SK-N-SH treated with all-trans-retinoic acid at 6 μM for 48 hours (cell line): ENCODE measurements around the gene SP140L.

ENCODE experiments used
- ATAC-seq: fragments of 200-7000 bp; cut with Tn5 transposase; 3 replicates; pipeline ENCODE4 v1.9.1; 2020; ENCODE audit warnings: mild to moderate bottlenecking, moderate library complexity
- ARNTL ChIP-seq: fragments of 450-650 bp; formaldehyde crosslinking; IDR thresholded peaks from 2 replicates; pipeline ENCODE4 v1.5.0; 2020; ENCODE audit warnings: low read depth, mild to moderate bottlenecking, moderate library complexity, borderline replicate concordance
- BACH2 ChIP-seq: fragments of 250-450 bp; sonication (Bioruptor Pico); IDR thresholded peaks from 2 replicates; pipeline ENCODE4 v1.9.0; 2021; ENCODE audit warnings: mild to moderate bottlenecking, borderline replicate concordance
- CSDC2 ChIP-seq: fragments of 250-450 bp; sonication (Bioruptor Pico); IDR thresholded peaks from 2 replicates; pipeline ENCODE4 v1.5.0; 2020; ENCODE audit warnings: mild to moderate bottlenecking, moderate library complexity
- ESRRG ChIP-seq: fragments of 250-450 bp; sonication (Bioruptor Pico); IDR thresholded peaks from 2 replicates; pipeline ENCODE4 v1.6.1; 2021; ENCODE audit warnings: mild to moderate bottlenecking
- GLIS3 ChIP-seq: fragments of 250-450 bp; sonication (Bioruptor Pico); IDR thresholded peaks from 2 replicates; pipeline ENCODE4 v1.5.0; 2020; ENCODE audit warnings: mild to moderate bottlenecking, moderate library complexity
- ISL1 ChIP-seq: fragments of 250-450 bp; sonication (Bioruptor Pico); IDR thresholded peaks from 2 replicates; pipeline ENCODE4 v2.1.2; 2022; ENCODE audit warnings: mild to moderate bottlenecking, moderate library complexity
- OSR1 ChIP-seq: fragments of 250-450 bp; sonication (Bioruptor Pico); IDR thresholded peaks from 2 replicates; pipeline ENCODE4 v1.8.0; 2022; ENCODE audit warnings: moderate library complexity, mild to moderate bottlenecking, inconsistent platforms
- PPARA ChIP-seq: fragments of 250-450 bp; sonication (Bioruptor Pico); IDR thresholded peaks from 2 replicates; pipeline ENCODE4 v1.5.0; 2020; ENCODE audit warnings: mild to moderate bottlenecking, borderline replicate concordance
- RARB ChIP-seq: fragments of 250-450 bp; sonication (Bioruptor Pico); IDR thresholded peaks from 2 replicates; pipeline ENCODE4 v1.8.0; 2021; ENCODE audit warnings: mild to moderate bottlenecking, moderate library complexity
- SNAI2 ChIP-seq: fragments of 250-450 bp; sonication (Bioruptor Pico); IDR thresholded peaks from 2 replicates; pipeline ENCODE4 v1.5.0; 2020; ENCODE audit warnings: mild to moderate bottlenecking, moderate library complexity
- TCF4 ChIP-seq: fragments of 250-450 bp; sonication (Bioruptor Pico); IDR thresholded peaks from 2 replicates; pipeline ENCODE4 v1.8.0; 2021; ENCODE audit warnings: mild to moderate bottlenecking, moderate library complexity, borderline replicate concordance
- TOX ChIP-seq: fragments of 250-450 bp; sonication (Bioruptor Pico); IDR thresholded peaks from 2 replicates; pipeline ENCODE4 v1.8.0; 2021; ENCODE audit warnings: mild to moderate bottlenecking, moderate library complexity, borderline replicate concordance
- ZC3H10 ChIP-seq: fragments of 250-450 bp; sonication (Bioruptor Pico); IDR thresholded peaks from 2 replicates; pipeline ENCODE4 v1.5.1; 2021; ENCODE audit warnings: mild to moderate bottlenecking, moderate library complexity
- ZFP3 ChIP-seq: fragments of 250-450 bp; sonication (Bioruptor Pico); IDR thresholded peaks from 2 replicates; pipeline ENCODE4 v1.5.0; 2020; ENCODE audit warnings: mild to moderate bottlenecking, moderate library complexity
- ZFP30 ChIP-seq: fragments of 450-650 bp; formaldehyde crosslinking; IDR thresholded peaks from 2 replicates; pipeline ENCODE4 v1.5.0; 2022; ENCODE audit warnings: mild to moderate bottlenecking, moderate library complexity
- ZNF565 ChIP-seq: fragments of 450-650 bp; formaldehyde crosslinking; conservative IDR thresholded peaks from 2 replicates; pipeline ENCODE4 v1.5.0; 2020; ENCODE audit warnings: low read depth, mild to moderate bottlenecking, moderate library complexity
- ZNF70 ChIP-seq: fragments of 450-650 bp; formaldehyde crosslinking; IDR thresholded peaks from 2 replicates; pipeline ENCODE4 v1.5.0; 2020; ENCODE audit warnings: mild to moderate bottlenecking, moderate library complexity
- ZNF8 ChIP-seq: fragments of 450-650 bp; formaldehyde crosslinking; IDR thresholded peaks from 2 replicates; pipeline ENCODE4 v1.5.0; 2020; ENCODE audit warnings: mild to moderate bottlenecking, moderate library complexity
- TF ChIP-seq, protein P1 (sequence below): fragments of 250-450 bp; sonication (Bioruptor Pico); IDR thresholded peaks from 2 replicates; pipeline ENCODE4 v1.8.0; 2021; ENCODE audit warnings: low read depth, mild to moderate bottlenecking, moderate library complexity, borderline replicate concordance
- TF ChIP-seq, protein P2 (sequence below): fragments of 250-450 bp; sonication (Bioruptor Pico); IDR thresholded peaks from 2 replicates; pipeline ENCODE4 v1.5.0; 2020; ENCODE audit warnings: mild to moderate bottlenecking, moderate library complexity
- TF ChIP-seq, protein P3 (sequence below): fragments of 250-450 bp; sonication (Bioruptor Pico); IDR thresholded peaks from 2 replicates; pipeline ENCODE4 v1.5.1; 2021; ENCODE audit warnings: mild to moderate bottlenecking, moderate library complexity
- TF ChIP-seq, protein P4 (sequence below): fragments of 250-450 bp; sonication (Bioruptor Pico); IDR thresholded peaks from 2 replicates; pipeline ENCODE4 v1.8.0; 2020; ENCODE audit warnings: mild to moderate bottlenecking, moderate library complexity, borderline replicate concordance
- TF ChIP-seq, protein P5 (sequence below): fragments of 250-450 bp; sonication (Bioruptor Pico); IDR thresholded peaks from 2 replicates; pipeline ENCODE4 v1.5.1; 2020; ENCODE audit warnings: low read depth, mild to moderate bottlenecking, moderate library complexity

SP140L gene

DNA sequence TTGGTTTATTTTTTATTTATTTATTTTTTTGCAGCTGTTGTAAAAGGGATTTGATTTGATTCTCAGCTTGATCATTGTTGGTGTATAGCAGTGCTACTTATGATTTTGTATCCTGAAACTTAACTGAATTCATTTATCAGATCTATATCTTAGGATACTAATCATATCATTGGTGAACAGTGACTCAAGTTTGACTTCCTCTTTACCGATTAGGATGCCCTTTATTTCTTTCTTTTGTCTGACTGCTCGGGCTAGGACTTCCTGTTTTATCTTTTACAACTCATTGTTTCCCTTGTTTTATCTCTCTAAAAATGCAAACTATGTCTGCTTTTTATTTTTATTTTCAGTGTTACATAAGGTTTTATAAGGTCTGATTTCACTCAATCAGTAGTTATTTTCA lies 112.6 kb downstream of the SP140L start:
- peak; percentile 14; the same call in 1 of the 3 replicates for ATAC-seq
- TF ChIP-seq, protein P1, sequence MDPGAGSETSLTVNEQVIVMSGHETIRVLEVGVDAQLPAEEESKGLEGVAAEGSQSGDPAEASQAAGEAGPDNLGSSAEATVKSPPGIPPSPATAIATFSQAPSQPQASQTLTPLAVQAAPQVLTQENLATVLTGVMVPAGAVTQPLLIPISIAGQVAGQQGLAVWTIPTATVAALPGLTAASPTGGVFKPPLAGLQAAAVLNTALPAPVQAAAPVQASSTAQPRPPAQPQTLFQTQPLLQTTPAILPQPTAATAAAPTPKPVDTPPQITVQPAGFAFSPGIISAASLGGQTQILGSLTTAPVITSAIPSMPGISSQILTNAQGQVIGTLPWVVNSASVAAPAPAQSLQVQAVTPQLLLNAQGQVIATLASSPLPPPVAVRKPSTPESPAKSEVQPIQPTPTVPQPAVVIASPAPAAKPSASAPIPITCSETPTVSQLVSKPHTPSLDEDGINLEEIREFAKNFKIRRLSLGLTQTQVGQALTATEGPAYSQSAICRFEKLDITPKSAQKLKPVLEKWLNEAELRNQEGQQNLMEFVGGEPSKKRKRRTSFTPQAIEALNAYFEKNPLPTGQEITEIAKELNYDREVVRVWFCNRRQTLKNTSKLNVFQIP (CRISPR knock-in tag): no peak
- TF ChIP-seq ZFP3 (CRISPR knock-in tag) (no peak), ZFP30 (CRISPR knock-in tag) (no peak), ARNTL (CRISPR knock-in tag) (no peak), ZNF565 (CRISPR knock-in tag) (no peak), GLIS3 (CRISPR knock-in tag) (no peak), CSDC2 (CRISPR knock-in tag) (no peak), ZNF8 (no peak), SNAI2 (CRISPR knock-in tag) (no peak), ZC3H10 (CRISPR knock-in tag) (no peak), PPARA (CRISPR knock-in tag) (no peak), ISL1 (CRISPR knock-in tag) (no peak), BACH2 (no peak), ESRRG (CRISPR knock-in tag) (no peak)
- TF ChIP-seq, protein P2, sequence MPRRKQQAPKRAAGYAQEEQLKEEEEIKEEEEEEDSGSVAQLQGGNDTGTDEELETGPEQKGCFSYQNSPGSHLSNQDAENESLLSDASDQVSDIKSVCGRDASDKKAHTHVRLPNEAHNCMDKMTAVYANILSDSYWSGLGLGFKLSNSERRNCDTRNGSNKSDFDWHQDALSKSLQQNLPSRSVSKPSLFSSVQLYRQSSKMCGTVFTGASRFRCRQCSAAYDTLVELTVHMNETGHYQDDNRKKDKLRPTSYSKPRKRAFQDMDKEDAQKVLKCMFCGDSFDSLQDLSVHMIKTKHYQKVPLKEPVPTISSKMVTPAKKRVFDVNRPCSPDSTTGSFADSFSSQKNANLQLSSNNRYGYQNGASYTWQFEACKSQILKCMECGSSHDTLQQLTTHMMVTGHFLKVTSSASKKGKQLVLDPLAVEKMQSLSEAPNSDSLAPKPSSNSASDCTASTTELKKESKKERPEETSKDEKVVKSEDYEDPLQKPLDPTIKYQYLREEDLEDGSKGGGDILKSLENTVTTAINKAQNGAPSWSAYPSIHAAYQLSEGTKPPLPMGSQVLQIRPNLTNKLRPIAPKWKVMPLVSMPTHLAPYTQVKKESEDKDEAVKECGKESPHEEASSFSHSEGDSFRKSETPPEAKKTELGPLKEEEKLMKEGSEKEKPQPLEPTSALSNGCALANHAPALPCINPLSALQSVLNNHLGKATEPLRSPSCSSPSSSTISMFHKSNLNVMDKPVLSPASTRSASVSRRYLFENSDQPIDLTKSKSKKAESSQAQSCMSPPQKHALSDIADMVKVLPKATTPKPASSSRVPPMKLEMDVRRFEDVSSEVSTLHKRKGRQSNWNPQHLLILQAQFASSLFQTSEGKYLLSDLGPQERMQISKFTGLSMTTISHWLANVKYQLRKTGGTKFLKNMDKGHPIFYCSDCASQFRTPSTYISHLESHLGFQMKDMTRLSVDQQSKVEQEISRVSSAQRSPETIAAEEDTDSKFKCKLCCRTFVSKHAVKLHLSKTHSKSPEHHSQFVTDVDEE (CRISPR knock-in tag): no peak
- TF ChIP-seq, protein P3, sequence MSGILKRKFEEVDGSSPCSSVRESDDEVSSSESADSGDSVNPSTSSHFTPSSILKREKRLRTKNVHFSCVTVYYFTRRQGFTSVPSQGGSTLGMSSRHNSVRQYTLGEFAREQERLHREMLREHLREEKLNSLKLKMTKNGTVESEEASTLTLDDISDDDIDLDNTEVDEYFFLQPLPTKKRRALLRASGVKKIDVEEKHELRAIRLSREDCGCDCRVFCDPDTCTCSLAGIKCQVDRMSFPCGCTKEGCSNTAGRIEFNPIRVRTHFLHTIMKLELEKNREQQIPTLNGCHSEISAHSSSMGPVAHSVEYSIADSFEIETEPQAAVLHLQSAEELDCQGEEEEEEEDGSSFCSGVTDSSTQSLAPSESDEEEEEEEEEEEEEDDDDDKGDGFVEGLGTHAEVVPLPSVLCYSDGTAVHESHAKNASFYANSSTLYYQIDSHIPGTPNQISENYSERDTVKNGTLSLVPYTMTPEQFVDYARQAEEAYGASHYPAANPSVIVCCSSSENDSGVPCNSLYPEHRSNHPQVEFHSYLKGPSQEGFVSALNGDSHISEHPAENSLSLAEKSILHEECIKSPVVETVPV (CRISPR knock-in tag): no peak
- TF ChIP-seq, protein P4, sequence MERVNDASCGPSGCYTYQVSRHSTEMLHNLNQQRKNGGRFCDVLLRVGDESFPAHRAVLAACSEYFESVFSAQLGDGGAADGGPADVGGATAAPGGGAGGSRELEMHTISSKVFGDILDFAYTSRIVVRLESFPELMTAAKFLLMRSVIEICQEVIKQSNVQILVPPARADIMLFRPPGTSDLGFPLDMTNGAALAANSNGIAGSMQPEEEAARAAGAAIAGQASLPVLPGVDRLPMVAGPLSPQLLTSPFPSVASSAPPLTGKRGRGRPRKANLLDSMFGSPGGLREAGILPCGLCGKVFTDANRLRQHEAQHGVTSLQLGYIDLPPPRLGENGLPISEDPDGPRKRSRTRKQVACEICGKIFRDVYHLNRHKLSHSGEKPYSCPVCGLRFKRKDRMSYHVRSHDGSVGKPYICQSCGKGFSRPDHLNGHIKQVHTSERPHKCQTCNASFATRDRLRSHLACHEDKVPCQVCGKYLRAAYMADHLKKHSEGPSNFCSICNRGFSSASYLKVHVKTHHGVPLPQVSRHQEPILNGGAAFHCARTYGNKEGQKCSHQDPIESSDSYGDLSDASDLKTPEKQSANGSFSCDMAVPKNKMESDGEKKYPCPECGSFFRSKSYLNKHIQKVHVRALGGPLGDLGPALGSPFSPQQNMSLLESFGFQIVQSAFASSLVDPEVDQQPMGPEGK (CRISPR knock-in tag): no peak

DNA sequence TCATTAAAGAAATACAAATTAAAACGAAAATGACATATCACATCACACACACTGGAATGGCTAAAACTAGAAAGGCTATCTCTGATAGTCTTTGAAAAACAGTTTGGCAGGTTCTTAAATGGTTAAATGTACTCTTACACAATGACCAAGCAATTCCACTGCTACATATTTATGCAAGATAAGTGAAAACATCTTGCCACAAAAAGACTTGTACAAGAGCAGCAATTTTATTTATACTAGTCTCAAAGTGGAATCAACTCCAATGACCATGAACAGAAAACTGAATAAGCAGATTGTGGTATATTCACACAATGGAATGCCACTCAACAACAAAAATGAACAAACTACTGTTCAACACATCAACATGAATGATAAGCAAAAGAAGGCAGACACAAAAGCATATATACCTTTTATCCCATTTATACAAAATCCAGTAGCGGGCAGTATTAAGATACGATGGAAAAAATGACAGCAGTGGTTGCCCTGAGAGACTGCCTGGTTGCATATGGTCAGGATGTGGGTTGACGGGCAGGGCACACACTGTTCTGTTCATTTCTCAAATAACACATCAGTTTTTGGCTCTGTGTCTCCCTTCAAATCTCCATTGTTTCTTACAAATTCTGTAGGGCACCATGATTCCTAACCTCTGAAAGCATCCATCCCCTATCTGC lies 114.4 kb downstream of the SP140L start:
- ATAC-seq: peak; percentile 92
- TF ChIP-seq TCF4 (CRISPR knock-in tag): no peak
- no peak for TF ChIP-seq ZNF70
- TF ChIP-seq, protein P1 (CRISPR knock-in tag): no peak
- TF ChIP-seq SNAI2 (CRISPR knock-in tag): no peak
- TF ChIP-seq, protein P3 (CRISPR knock-in tag): no peak
- TF ChIP-seq OSR1 (CRISPR knock-in tag): no peak
- no peak for TF ChIP-seq ZNF8
- TF ChIP-seq ISL1 (CRISPR knock-in tag): no peak
- TF ChIP-seq, protein P4 (CRISPR knock-in tag): no peak
- TF ChIP-seq ZFP30 (CRISPR knock-in tag): no peak
- no peak for TF ChIP-seq GLIS3 (CRISPR knock-in tag)
- TF ChIP-seq ESRRG (CRISPR knock-in tag): no peak
- no peak for TF ChIP-seq RARB (CRISPR knock-in tag)
- no peak for TF ChIP-seq TOX (CRISPR knock-in tag)
- TF ChIP-seq ARNTL (CRISPR knock-in tag): no peak
- TF ChIP-seq, protein P5, sequence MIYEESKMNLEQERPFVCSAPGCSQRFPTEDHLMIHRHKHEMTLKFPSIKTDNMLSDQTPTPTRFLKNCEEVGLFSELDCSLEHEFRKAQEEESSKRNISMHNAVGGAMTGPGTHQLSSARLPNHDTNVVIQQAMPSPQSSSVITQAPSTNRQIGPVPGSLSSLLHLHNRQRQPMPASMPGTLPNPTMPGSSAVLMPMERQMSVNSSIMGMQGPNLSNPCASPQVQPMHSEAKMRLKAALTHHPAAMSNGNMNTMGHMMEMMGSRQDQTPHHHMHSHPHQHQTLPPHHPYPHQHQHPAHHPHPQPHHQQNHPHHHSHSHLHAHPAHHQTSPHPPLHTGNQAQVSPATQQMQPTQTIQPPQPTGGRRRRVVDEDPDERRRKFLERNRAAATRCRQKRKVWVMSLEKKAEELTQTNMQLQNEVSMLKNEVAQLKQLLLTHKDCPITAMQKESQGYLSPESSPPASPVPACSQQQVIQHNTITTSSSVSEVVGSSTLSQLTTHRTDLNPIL (CRISPR knock-in tag): no peak
- no peak for TF ChIP-seq PPARA (CRISPR knock-in tag)
- TF ChIP-seq ZNF565 (CRISPR knock-in tag): no peak
